Measurements from ENCODE around the gene MIB1.

The MIB1 gene

DNA sequence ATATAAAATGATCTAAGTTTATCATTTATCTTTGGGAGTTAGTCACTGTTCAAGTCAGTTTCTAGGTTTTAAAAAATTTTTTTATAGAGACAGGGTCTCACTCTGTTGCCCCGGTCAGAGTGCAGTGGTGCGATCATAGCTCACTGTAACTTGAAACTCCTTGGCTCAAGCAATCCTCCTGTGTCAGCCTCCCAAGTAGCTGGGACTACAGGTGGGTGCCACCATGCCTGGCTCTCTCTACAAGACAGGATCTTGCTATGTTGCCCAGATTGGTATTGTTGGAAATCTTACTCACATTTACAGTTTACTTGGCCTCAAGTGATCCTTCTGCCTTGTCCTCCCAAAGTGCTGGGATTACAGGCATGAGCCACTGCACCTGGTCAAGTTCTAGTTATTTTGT lies 74.5 kb downstream of the MIB1 start:
- Histone ChIP-seq H3K9me2 (ENCODE audit: low read depth, low read length) (no peaks in the 10 kb centered on the region), H3K4me2 (ENCODE audit: low read length) (no peak overlapping the region), H2AFZ (ENCODE audit: low read length) (no peak overlapping the region), H3K27ac (ENCODE audit: low read depth, low read length, poor library complexity, severe bottlenecking) (no peak overlapping the region), H3K9ac (ENCODE audit: low read length) (no peak overlapping the region), H3K79me2 (ENCODE audit: insufficient read depth, low read length) (no peaks in the 10 kb centered on the region), H4K20me1 (ENCODE audit: insufficient read depth, low read length) (no peaks in the 10 kb centered on the region), H3K36me3 (ENCODE audit: insufficient read depth, low read length) (peaks cover 38% of the 10 kb centered on the region), H3F3A (ENCODE audit: insufficient read depth, low read length) (no peaks in the 10 kb centered on the region), H3K4me3 (ENCODE audit: low read depth, low read length, poor library complexity, severe bottlenecking) (no peak overlapping the region), H3K9me3 (ENCODE audit: low read length) (no peaks in the 10 kb centered on the region), H3K27me3 (ENCODE audit: insufficient read depth, low read length) (no peaks in the 10 kb centered on the region), H3K4me1 (ENCODE audit: insufficient read depth, low read length, severe bottlenecking) (no peaks in the 10 kb centered on the region)
- TF ChIP-seq CTCF (IDR thresholded peaks at IDR 0.05; ENCODE audit: low read length) (no peak), EZH2 (IDR thresholded peaks at IDR 0.05; ENCODE audit: borderline replicate concordance, low read length) (no peak)

DNA sequence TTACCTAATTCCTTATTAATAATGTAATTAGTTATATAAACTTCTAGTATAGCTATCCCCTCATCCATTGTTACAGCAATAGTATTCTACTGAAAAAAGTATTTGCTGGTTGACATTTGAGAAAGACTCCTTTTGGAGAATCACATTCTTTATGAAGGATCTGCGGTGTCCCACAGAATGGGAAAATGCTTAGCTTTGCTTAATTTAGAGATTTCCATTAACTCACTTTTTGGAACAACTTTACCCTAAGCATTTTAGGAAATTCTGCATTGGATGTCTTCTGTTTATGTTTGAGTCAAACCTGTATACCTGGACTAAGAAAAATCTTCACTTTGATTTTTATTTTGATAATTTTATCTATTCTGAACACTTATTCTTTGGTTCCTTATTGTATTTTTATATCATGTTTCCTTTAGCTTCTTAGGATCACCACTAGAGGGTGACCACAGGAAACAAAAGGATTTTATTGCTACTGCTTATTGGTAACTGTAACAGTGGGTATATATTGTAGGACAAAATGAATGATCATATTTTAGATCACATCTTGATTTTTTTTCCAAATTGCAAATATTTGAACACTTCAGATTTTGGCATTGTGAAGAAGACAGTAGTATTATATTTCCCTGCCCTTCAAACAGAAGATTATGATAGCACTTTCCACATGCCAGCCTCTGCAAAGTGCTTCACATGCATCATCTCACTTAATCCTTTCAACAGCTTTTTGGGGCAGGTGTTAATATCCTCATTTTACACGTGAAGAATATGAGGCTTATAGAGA lies 79.6 kb downstream of the MIB1 start:
- Histone ChIP-seq H3K36me3 (ENCODE audit: insufficient read depth, low read length) (peaks cover 38% of the 10 kb centered on the region), H3K4me2 (ENCODE audit: low read length) (no peak overlapping the region)

GRCh38 chr18:21820811-21821143 lies 80.2 kb downstream of the MIB1 start:
- Histone ChIP-seq H3K4me1 (ENCODE audit: insufficient read depth, low read length, severe bottlenecking) (peaks cover 1% of the 10 kb centered on the region), H3K4me2 (ENCODE audit: low read length) (no peak overlapping the region), H3K79me2 (ENCODE audit: insufficient read depth, low read length) (no peaks in the 10 kb centered on the region), H3F3A (ENCODE audit: insufficient read depth, low read length) (no peaks in the 10 kb centered on the region), H3K4me3 (ENCODE audit: low read depth, low read length, poor library complexity, severe bottlenecking) (no peak overlapping the region), H2AFZ (ENCODE audit: low read length) (no peak overlapping the region), H3K36me3 (ENCODE audit: insufficient read depth, low read length) (peaks cover 34% of the 10 kb centered on the region), H3K27ac (ENCODE audit: low read depth, low read length, poor library complexity, severe bottlenecking) (no peak overlapping the region), H3K9me2 (ENCODE audit: low read depth, low read length) (no peaks in the 10 kb centered on the region), H3K27me3 (ENCODE audit: insufficient read depth, low read length) (no peaks in the 10 kb centered on the region), H3K9me3 (ENCODE audit: low read length) (no peaks in the 10 kb centered on the region), H3K9ac (ENCODE audit: low read length) (no peak overlapping the region), H4K20me1 (ENCODE audit: insufficient read depth, low read length) (no peaks in the 10 kb centered on the region)
- TF ChIP-seq CTCF (IDR thresholded peaks at IDR 0.05; ENCODE audit: low read length) (no peak), EZH2 (IDR thresholded peaks at IDR 0.05; ENCODE audit: borderline replicate concordance, low read length) (no peak)

More for the DNA sequence above, 79.6 kb downstream of the MIB1 start:
- Histone ChIP-seq H3K9me3 (ENCODE audit: low read length) (no peaks in the 10 kb centered on the region), H3K4me1 (ENCODE audit: insufficient read depth, low read length, severe bottlenecking) (no peaks in the 10 kb centered on the region), H3K4me3 (ENCODE audit: low read depth, low read length, poor library complexity, severe bottlenecking) (no peak overlapping the region), H3F3A (ENCODE audit: insufficient read depth, low read length) (no peaks in the 10 kb centered on the region), H4K20me1 (ENCODE audit: insufficient read depth, low read length) (no peaks in the 10 kb centered on the region), H3K27ac (ENCODE audit: low read depth, low read length, poor library complexity, severe bottlenecking) (no peak overlapping the region), H3K79me2 (ENCODE audit: insufficient read depth, low read length) (no peaks in the 10 kb centered on the region), H3K9ac (ENCODE audit: low read length) (no peak overlapping the region), H2AFZ (ENCODE audit: low read length) (no peak overlapping the region), H3K27me3 (ENCODE audit: insufficient read depth, low read length) (no peaks in the 10 kb centered on the region), H3K9me2 (ENCODE audit: low read depth, low read length) (no peaks in the 10 kb centered on the region)
- no peak for TF ChIP-seq EZH2 (IDR thresholded peaks at IDR 0.05; ENCODE audit: borderline replicate concordance, low read length)
- peak; percentile 55 for TF ChIP-seq CTCF (IDR thresholded peaks at IDR 0.05; ENCODE audit: low read length)

All from OCI-LY1 (cell line).